NCI-H2107 treated with DMSO at 0.1 percent for 48 hours (cell line): ENCODE data around the gene ZNF90.
"Not testable (repeated sequence)": the region's sequence is repeated elsewhere in the genome, so short reads cannot be mapped to it uniquely, and the experiment has no call there.

Source experiments
- DNase-seq: peaks from one replicate; lab custom pipeline; 2025; ENCODE audit not compliant: unreplicated experiment; lab: John Stamatoyannopoulos, UW

ZNF90 gene

DNA sequence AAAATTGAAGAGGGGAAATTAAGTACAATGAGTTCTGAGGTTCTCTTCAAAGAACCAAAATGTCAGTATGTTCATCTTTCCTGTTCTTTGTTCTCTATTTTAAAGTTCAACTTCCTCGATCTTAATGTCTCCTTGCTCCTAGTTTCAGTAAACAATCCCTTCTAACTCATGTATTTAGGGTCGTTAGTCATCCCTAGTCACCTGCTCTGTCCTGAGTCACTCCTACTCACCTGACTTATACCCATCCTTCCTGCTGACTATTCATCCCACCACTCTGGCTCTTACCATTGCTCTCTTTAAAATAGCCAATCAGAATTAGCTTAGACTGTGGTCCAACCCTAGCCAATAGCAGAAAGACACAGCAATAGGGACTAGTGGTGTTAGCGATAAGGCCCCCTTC, 24.3 kb downstream of the ZNF90 start:
- DNase-seq: no peak

DNA sequence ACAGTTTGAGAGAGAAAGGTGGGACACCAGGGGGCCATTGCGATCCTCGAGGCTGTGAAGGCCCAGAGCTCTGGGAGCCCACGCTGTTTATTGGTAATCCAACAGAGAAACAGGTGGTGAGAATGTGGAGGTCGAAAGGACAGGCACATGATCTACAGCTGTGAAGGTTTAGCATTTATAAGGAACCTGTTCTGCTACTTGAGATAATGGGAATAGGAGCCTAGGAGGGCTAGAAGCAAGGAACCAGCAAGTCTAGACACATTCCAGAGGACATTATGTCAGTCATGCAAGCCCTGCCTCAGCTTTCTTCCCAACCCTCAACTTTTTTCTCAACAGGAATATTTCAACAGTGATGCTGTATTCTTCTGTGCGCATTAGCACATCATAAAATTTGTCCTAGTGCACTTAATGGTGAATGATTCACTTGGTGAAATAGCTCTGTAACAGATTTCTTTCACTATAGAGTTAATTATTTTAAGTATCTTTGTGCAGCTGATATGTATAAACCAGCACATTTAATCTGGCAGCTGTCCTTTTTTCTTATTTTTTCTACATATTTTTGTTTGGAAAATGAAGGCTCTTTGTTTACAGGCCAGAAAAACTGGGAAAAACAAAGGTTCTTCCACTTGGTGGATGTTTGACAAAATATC, 25.4 kb downstream of the ZNF90 start:
- DNase-seq: no peak

DNA sequence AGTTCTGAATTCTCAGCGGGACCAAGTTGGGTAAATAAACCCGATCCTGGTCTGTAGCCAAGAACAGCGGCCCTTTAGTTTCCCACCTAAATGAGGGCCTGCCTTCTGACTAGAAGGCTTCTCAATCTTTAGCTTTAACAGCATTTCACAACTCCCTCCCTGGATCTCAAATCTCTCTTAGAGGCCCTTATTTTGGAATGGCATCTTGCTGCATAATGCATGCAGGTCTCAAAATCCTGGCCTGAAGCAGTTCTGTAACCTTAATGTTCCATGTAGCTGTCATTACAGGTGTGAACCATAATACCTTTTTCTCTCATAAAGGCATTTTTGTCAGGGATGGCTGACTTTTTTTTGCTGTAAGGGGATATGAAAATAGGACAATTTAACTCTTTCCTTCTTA, 29.5 kb downstream of the ZNF90 start:
- no peak for DNase-seq

DNA sequence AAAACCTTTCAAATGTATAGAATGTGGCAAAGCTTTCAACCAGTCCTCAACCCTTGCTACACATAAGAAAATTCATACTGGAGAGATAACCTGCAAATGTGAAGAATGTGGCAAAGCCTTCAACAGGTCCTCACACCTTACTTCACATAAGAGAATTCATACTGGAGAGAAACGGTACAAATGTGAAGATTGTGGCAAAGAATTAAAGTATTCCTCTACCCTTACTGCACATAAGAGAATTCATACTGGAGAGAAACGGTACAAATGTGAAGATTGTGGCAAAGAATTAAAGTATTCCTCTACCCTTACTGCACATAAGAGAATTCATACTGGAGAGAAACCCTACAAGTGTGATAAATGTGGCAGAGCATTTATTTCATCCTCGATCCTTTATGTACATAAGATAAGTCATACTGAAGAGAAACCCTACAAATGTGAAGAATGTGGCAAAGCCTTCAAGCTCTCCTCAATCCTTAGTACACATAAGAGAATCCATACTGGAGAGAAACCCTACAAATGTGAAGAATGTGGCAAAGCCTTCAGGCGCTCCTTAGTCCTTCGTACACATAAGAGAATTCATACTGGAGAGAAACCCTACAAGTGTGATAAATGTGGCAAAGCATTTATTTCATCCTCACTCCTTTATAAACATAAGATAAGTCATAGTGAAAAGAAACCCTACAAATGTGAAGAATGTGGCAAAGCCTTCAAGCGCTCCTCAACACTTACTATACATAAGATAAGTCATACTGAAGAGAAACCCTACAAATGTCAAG, 40.5 kb downstream of the ZNF90 start:
- DNase-seq: not testable (repeated sequence)

DNA sequence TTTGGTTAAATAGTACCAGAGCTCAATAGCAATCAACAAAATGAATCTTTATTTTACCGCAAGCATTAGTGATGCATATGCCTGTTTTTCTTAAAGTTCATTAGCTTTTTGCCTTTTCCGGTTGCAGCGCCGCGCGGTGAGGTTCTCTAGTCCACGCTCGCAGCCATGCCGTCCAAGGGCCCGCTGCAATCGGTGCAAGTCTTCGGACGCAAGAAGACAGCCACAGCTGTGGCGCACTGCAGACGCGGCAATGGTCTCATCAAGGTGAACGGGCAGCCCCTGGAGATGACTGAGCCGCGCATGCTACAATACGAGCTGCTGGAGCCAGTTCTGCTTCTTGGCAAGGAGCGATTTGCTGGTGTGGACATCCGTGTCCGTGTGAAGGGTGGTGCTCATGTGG, 47.1 kb downstream of the ZNF90 start:
- no peak for DNase-seq

DNA sequence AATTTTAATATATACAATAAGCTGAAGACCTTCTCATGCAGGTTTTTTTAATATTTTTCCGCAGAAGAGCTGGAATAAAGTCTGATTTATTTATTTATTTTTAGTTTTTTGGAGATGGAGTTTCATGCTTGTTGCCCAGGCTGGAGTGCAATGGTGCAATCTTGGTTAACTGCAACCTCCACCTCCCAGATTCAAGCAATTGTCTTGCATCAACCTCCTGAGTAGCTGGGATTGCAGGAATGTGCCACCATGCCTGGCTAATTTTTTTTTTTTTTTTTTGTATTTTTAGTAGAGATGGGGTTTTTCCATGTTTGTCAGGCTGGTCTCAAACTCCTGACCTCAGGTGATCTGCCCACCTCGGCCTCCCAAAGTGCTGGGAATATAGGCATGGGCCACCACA, 55.1 kb downstream of the ZNF90 start:
- DNase-seq: not testable (repeated sequence)

DNA sequence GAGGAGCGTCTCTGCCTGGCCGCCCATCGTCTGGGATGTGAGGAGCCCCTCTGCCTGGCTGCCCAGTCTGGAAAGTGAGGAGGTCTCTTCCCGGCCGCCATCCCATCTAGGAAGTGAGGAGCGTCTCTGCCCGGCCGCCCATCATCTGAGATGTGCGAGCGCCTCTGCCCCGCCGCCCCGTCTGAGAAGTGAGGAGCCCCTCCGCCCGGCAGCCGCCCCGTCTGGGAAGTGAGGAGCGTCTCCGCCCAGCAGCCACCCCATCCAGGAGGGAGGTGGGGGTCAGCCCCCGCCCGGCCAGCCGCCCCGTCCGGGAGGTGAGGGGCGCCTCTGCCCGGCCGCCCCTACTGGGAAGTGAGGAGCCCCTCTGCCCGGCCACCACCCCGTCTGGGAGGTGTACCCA, 59.9 kb downstream of the ZNF90 start:
- DNase-seq: not testable (repeated sequence)

DNA sequence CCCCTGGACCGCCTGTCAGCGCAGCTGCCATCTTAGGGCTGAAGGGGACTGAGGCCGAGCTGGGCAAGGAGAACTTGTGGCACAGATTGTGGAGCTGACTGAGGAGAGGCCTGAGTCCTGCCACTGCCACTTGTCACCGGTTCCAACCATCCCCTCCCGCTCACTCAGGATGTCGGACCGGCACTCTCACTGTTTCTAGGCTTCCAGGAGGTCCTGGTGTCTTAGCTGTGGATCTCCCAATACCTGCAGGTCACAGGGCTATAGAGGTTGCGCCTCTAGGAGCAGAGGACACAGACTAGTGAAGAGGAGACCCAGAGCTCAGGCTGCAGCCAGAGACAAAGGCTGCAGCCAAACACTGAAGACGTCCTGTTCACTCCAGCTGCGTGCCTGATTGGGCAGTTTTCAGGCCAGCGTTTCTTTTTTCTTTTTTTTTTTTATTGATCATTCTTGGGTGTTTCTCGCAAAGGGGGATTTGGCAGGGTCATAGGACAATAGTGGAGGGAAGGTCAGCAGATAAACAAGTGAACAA, 73.9 kb downstream of the ZNF90 start:
- DNase-seq: no peak

DNA sequence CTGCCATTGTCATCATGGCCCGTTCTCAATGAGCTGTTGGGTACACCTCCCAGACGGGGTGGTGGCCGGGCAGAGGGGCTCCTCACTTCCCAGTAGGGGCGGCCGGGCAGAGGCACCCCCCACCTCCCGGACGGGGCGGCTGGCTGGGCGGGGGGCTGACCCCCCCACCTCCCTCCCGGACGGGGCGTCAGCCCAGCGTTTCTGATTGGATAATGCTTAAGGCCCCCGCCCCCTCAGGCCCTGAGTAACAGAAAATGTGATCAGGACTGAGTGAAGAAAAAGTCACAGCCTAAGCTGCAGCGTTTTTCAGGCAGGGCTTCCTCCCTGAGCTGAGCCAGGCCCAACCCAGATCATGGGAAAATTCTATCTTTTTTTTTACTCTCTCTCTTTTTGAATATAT, 74.7 kb downstream of the ZNF90 start:
- DNase-seq: not testable (repeated sequence)

DNA sequence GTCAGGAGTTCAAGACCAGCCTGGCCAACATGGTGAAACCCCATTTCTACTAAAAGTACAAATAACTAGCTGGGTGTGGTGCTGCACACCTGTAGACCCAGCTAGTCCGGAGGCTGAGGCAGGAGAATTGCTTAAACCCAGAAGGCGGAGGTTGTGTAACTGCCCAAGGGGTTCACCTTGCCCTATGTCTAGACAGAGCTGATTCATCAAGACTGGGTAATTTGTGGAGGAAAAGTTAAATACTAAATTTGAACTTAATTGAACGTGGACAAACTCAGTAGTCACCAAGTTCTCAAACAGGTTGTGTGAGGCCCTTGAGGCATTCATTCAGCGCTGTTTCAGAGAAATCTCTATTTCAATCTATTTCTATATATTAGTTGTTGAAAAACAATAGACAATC, 75.5 kb downstream of the ZNF90 start:
- no peak for DNase-seq

DNA sequence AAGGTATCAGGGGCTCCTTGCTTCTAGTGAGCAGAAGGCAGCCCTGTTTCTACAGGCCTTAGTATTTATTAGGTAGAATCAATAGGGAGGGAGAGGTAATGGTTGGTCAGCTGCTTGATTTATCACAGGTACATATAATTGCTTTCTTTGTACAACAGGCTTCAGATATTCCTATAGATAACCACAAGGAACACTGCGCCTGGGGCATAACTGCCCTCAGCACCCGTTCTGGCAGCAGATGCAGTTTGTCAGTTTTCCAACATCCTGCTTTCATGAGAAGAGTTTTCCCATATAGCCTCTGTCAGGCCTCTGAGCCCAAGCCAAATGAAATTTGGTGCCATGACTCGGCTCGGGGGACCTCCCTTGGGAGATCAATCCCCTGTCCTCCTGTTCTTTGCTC, 76.8 kb downstream of the ZNF90 start:
- no peak for DNase-seq

DNA sequence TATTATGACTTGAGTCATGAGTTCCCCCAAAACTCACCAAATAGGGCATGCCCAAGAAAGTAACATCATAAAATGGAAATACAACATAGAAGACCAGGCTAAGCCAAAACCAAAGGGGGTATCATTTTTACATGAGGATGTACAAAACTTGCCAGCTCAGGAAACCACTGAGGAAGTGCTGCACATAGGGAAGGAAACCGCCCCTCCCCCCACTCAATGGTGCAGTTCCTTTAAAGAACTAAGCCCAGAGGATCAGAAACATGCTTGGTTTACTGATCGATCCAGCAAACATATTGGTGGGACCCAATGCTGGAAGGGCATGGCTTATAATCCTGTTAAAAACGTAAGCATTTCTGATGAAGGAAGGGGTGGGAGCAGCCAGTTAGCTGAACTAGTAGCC, 85.0 kb downstream of the ZNF90 start:
- DNase-seq: no peak

DNA sequence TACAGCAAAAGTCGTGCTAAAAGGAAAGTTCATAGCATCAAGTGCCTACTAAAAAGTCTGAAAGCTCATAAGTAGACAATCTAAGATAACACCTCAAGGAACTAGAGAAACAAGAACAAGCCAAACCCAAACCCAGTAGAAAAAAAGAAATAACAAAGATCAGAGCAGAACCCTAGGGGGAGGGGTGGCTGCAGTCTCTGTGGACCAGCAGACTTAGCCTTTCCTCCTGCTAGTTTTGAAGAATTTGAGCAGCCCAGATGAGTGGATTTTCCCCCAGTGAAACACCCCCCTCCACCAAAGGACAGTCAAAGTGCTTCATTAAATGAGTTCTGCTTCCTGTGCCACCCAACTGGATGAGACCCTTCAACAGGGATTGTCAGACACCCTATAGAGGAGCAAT, 86.7 kb downstream of the ZNF90 start:
- DNase-seq: no peak

DNA sequence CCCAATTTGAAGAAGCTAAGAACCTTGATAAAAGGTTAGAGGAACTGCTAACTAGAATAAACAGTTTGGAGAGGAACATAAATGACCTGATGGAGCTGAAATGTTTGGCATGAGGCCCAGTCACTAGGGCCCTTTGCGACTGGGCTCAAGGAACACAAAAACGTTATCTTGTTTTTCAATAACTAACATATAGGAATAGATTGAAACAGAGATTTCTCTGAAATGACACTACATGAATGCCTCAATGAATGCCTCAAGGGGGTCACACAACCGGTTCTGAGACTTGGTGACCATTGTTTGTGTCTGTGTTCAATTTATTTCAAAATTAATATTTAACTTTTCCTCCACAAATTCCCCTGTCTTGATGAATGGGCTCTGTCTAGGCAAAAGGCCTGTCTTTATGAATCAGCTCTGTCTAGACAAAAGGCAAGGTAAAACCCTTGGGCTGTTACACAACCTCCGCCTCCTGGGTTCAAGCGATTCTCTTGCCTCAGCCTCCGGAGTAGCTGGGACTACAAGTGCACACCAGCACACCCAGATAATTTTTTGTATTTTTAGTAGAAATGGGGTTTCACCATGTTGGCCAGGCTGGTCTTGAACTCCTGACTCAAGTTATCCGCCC, 88.3 kb downstream of the ZNF90 start:
- no peak for DNase-seq

DNA sequence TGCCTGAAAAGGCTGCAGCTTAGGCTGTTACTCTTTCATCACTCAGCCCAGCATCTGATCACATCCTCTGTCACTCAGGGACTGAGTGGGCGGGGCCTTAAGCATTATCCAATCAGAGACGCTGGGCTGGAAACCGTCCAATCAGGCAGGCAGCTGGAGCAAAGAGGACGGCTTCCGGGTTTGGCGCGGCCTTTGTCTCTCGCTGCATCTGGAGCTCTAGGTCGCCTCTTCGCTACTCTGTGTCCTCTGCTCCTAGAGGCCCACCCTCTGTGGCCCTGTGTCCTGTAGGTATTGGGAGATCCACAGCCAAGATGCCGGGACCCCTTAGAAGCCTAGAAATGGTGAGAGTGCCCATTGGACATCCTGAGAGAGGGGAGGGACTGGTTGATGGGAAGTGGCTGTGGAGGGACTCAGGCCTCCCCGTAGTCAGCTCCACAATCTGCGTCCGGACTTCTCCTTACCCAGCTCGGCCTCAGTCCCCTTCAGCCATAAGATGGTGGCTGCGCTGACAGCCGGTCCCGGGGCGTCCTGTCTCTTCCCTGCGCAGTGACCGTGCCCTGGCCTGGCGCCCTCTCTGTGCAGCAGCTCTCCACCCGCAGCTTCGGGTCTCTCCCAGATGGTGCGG, 89.3 kb downstream of the ZNF90 start, which contains the start of gene ZNF486:
ZNF486 (plus strand) TSS at position 195 of the 625 bp plus-strand sequence; CDS start at position 312, 117 bp downstream.
- no peak for DNase-seq

DNA sequence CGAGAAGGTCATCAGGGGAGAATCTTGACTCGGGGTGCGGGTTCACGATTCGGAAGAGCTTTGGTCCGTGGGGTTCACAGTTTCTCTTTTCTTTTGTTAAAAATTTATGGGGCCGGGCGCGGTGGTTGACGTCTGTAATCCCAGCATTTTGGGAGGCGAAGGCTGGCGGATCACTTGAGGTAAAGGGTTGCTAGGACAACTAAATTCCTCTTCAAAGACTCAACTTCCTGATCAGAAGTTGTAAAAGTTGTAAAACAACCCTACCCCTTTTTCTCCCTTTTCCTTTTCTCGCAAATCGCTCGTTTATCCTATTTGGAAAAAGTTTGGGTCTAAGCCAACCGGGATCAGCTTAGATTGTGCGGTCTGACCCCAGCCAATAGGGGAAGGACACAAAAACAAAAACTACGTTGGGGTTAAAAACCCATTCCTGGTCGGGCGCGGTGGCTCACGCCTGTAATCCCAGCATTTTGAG, 89.9 kb downstream of the ZNF90 start:
- DNase-seq: no peak
